IMR-90 (cell line): ENCODE results near the gene CDC42EP5. TPM values are rescaled to one million over a fixed set of nuclear protein-coding genes. Genes with fewer than 3 reads are reported as not detected.

Source experiments
- ATAC-seq: fragments of 200-7000 bp; cut with Tn5 transposase; 2 replicates; pipeline ENCODE4 v1.9.1; 2020; ENCODE audit warnings: low read depth, mild to moderate bottlenecking, moderate library complexity
- BruUV-seq: library from RNA; stranded (reverse); fragments of 400-500 nt; replicated peaks from 2 replicates; lab custom pipeline; 2021; lab: Mats Ljungman, UMichigan
- CTCF ChIA-PET: fragments of 300-600 bp; formaldehyde crosslinking; extraction: SDS; loops from one replicate; lab custom pipeline; 2021; ENCODE audit warnings: antibody characterized with exemption; lab: Yijun Ruan, JAX
- POLR2A ChIA-PET: fragments of 300-600 bp; sonication (Branson Sonifier 250); formaldehyde crosslinking; loops from one replicate; lab custom pipeline; 2022; ENCODE audit warnings: antibody characterized with exemption; ENCODE audit not compliant: unreplicated experiment; lab: Charles Lee
- DNase-seq: peaks from one replicate; pipeline ENCODE4 v3.0.0; 2013
- H2AFZ ChIP-seq: replicated peaks from 2 replicates; pipeline ENCODE3; 2013; ENCODE audit warnings: low read length, mild to moderate bottlenecking; ENCODE audit not compliant: poor library complexity
- H2AK5ac ChIP-seq: 2 replicates; pipeline ENCODE4 v1.6.1; 2013; ENCODE audit warnings: low read depth, low read length, inconsistent platforms
- H2AK9ac ChIP-seq: replicated peaks from 2 replicates; pipeline ENCODE3; 2013; ENCODE audit warnings: mild to moderate bottlenecking, low read depth, low read length, moderate library complexity; ENCODE audit not compliant: poor library complexity
- H2BK120ac ChIP-seq: 2 replicates; pipeline ENCODE4 v1.6.1; 2013; ENCODE audit warnings: low read depth, low read length, inconsistent platforms
- H2BK15ac ChIP-seq: 3 replicates; pipeline ENCODE4 v1.6.1; 2013; ENCODE audit warnings: low read depth, low read length, inconsistent platforms
- H2BK20ac ChIP-seq: 2 replicates; pipeline ENCODE4 v1.6.1; 2013; ENCODE audit warnings: low read depth, mild to moderate bottlenecking, inconsistent platforms, low read length, moderate library complexity
- H2BK5ac ChIP-seq: 2 replicates; pipeline ENCODE4 v1.6.1; 2013; ENCODE audit warnings: mild to moderate bottlenecking, low read depth, low read length, inconsistent platforms; ENCODE audit not compliant: poor library complexity, severe bottlenecking
- H3K14ac ChIP-seq: replicated peaks from 2 replicates; pipeline ENCODE4 v1.6.1; 2013; ENCODE audit warnings: low read depth, low read length, inconsistent platforms
- H3K18ac ChIP-seq: 2 replicates; pipeline ENCODE4 v1.6.1; 2013; ENCODE audit warnings: low read depth, low read length, control low read depth
- H3K23ac ChIP-seq: 2 replicates; pipeline ENCODE4 v1.6.1; 2013; ENCODE audit warnings: low read depth, low read length, inconsistent platforms
- H3K27ac ChIP-seq: 2 replicates; pipeline ENCODE4 v1.5.1; 2013; ENCODE audit warnings: mild to moderate bottlenecking, control low read depth, low read length; ENCODE audit not compliant: insufficient read depth
- H3K27me3 ChIP-seq: 2 replicates; pipeline ENCODE4 v1.6.1; 2013; ENCODE audit warnings: low read length; ENCODE audit not compliant: control insufficient read depth, insufficient read depth
- H3K36me3 ChIP-seq: 2 replicates; pipeline ENCODE4 v1.6.1; 2013; ENCODE audit warnings: low read length, mixed read lengths; ENCODE audit not compliant: control insufficient read depth, insufficient read depth
- H3K4ac ChIP-seq: 2 replicates; pipeline ENCODE4 v1.6.1; 2013; ENCODE audit warnings: low read depth, low read length, inconsistent platforms
- H3K4me1 ChIP-seq: 2 replicates; pipeline ENCODE4 v1.6.1; 2013; ENCODE audit warnings: low read length, mixed read lengths; ENCODE audit not compliant: control insufficient read depth, insufficient read depth
- H3K4me2 ChIP-seq: 2 replicates; pipeline ENCODE4 v1.6.1; 2013; ENCODE audit warnings: low read depth, mild to moderate bottlenecking, control low read depth, low read length, moderate library complexity
- H3K4me3 ChIP-seq: 2 replicates; pipeline ENCODE4 v1.5.1; 2013; ENCODE audit warnings: low read depth, mild to moderate bottlenecking, control low read depth, low read length, moderate library complexity; ENCODE audit not compliant: insufficient read depth
- H3K56ac ChIP-seq: 2 replicates; pipeline ENCODE4 v1.6.1; 2013; ENCODE audit warnings: low read length, inconsistent platforms; ENCODE audit not compliant: insufficient read depth; ENCODE audit errors: extremely low read depth
- H3K79me1 ChIP-seq, 2 experiments: 2 replicates each; pipeline ENCODE4 v1.6.1; 2013; ENCODE audit warnings: low read length in 2 of 2, inconsistent platforms in 1 of 2, low read depth in 1 of 2
- H3K9ac ChIP-seq: 2 replicates; pipeline ENCODE4 v1.6.1; 2013; ENCODE audit warnings: low read depth, low read length, control low read depth
- H3K9me1 ChIP-seq: 2 replicates; pipeline ENCODE4 v1.6.1; 2013; ENCODE audit warnings: low read length, inconsistent platforms; ENCODE audit not compliant: insufficient read depth
- H3K9me3 ChIP-seq: 2 replicates; pipeline ENCODE4 v1.6.1; 2013; ENCODE audit warnings: low read length; ENCODE audit not compliant: control insufficient read depth, insufficient read depth
- H4K20me1 ChIP-seq: 2 replicates; pipeline ENCODE4 v1.6.1; 2013; ENCODE audit warnings: low read length, inconsistent platforms; ENCODE audit not compliant: insufficient read depth
- H4K5ac ChIP-seq: 2 replicates; pipeline ENCODE4 v1.6.1; 2013; ENCODE audit warnings: mild to moderate bottlenecking, low read depth, low read length, control low read depth
- H4K8ac ChIP-seq, 2 experiments: 2 replicates each; pipeline ENCODE4 v1.6.1; 2013; ENCODE audit warnings: low read depth in 2 of 2, low read length in 2 of 2, control low read depth in 1 of 2, inconsistent platforms in 1 of 2
- H4K91ac ChIP-seq: 2 replicates; pipeline ENCODE4 v1.6.1; 2013; ENCODE audit warnings: low read depth, low read length, inconsistent platforms; ENCODE audit not compliant: insufficient read depth
- CEBPB ChIP-seq: IDR thresholded peaks from 2 replicates; pipeline ENCODE4 v1.6.1; 2012; ENCODE audit warnings: low read depth, low read length, improper control_type of control experiment
- MAZ ChIP-seq: IDR thresholded peaks from 2 replicates; pipeline ENCODE4 v1.6.1; 2012; ENCODE audit warnings: low read depth, mild to moderate bottlenecking, low read length, improper control_type of control experiment, moderate library complexity, borderline replicate concordance
- MXI1 ChIP-seq: IDR thresholded peaks from 2 replicates; pipeline ENCODE4 v1.6.1; 2012; ENCODE audit warnings: low read depth, mild to moderate bottlenecking, low read length, moderate library complexity, borderline replicate concordance
- RCOR1 ChIP-seq: IDR thresholded peaks from 2 replicates; pipeline ENCODE4 v1.6.1; 2012; ENCODE audit warnings: mild to moderate bottlenecking, low read length, improper control_type of control experiment; ENCODE audit not compliant: insufficient replicate concordance
- RFX5 ChIP-seq: IDR thresholded peaks from 2 replicates; pipeline ENCODE4 v1.8.0; 2012; ENCODE audit warnings: low read depth, mild to moderate bottlenecking, low read length, moderate library complexity
- WGBS, 2 experiments: methylation state at CpG; one replicate each; pipeline versions ENCODE4 v1.1.5 to v1.1.7; 2013; ENCODE audit warnings: missing lambda C conversion rate in 2 of 2; ENCODE audit not compliant: insufficient read length in 1 of 2; ENCODE audit errors: extremely low coverage in 2 of 2; 5-methylcytosine and 5-hydroxymethylcytosine counted together
- dilution Hi-C: fragments of 300-500 bp; cut with HindIII; formaldehyde crosslinking; loops from one replicate; pipeline ENCODE4 v1.14.3; 2018; ENCODE audit warnings: low sequenced_read_pairs; ENCODE audit not compliant: unreplicated experiment
- in situ Hi-C: fragments of 300-500 bp; cut with MboI; formaldehyde crosslinking; loops from 3 replicates; pipeline ENCODE4 v1.14.3; 2019; ENCODE audit warnings: low sequenced_read_pairs, inconsistent platforms, mixed read lengths
- intact Hi-C: fragments of 100-400 bp; cut with micrococcal nuclease; formaldehyde crosslinking; loops from 2 replicates; pipeline ENCODE4 v1.10.0; 2022
- polyA plus RNA-seq, 3 experiments: library from polyadenylated mRNA; depleted of rRNA; stranded (reverse); fragments of >200 nt; gene quantifications; 2 replicates each; pipeline ENCODE4 v1.2.3, GENCODE V29; 2012; ENCODE audit warnings: low replicate concordance in 1 of 3
- total RNA-seq: library from RNA; depleted of rRNA; stranded (reverse); fragments of >200 nt; gene quantifications from 2 replicates; pipeline ENCODE4 v1.2.3, GENCODE V29; 2012
- TF ChIP-seq, protein P1 (sequence below): fragments of 150-350 bp; IDR thresholded peaks from 2 replicates; pipeline ENCODE4 v1.6.1; 2016; ENCODE audit warnings: low read depth, mild to moderate bottlenecking, low read length, moderate library complexity, borderline replicate concordance

The CDC42EP5 gene
- total and polyA plus RNA-seq, 2 of the 4 experiments (the other 2 are of a cell fraction), result 7.2 to 25.3 TPM

DNA sequence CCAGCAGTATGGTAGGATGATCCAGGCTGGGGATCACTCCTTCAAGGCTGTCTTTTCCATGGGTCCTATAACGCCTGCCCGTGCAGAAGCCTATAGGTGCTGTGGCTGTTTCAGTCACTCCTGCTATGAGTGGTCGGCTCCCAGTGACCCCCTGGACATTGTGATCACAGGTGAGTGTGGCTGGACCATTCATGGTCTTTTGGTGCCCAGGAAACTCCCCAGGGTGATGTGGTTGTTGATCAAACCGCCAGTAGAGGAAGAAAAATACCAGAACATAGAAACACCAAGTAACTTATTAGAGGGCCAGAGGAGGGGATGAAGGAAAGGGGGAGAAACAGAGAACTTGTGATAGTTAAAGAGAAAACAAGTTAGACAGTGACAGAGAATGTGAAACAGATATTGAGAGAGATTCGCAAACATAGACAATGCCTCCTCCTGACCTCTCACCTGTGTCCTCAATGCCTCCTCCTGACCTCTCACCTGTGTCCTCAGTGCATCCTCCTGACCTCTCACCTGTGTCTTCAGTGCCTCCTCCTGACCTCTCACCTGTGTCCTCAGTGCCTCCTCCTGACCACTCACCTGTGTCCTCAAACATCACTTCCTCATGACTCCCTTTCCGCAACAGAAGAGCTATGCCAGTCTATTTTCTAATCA lies 48.9 kb upstream of the CDC42EP5 start:
- TF ChIP-seq RFX5 (no peak), MAZ (no peak), CEBPB (no peak), MXI1 (no peak), RCOR1 (no peak)
- TF ChIP-seq, protein P1, sequence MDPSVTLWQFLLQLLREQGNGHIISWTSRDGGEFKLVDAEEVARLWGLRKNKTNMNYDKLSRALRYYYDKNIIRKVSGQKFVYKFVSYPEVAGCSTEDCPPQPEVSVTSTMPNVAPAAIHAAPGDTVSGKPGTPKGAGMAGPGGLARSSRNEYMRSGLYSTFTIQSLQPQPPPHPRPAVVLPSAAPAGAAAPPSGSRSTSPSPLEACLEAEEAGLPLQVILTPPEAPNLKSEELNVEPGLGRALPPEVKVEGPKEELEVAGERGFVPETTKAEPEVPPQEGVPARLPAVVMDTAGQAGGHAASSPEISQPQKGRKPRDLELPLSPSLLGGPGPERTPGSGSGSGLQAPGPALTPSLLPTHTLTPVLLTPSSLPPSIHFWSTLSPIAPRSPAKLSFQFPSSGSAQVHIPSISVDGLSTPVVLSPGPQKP, result no peak
- in situ Hi-C loops (no loop called here), intact Hi-C loops (no loop called here), dilution Hi-C loops (no loop called here)
- H2BK15ac ChIP-seq, result no peak overlapping the region
- CTCF ChIA-PET, result no interaction called here
- H3K27ac ChIP-seq, result no peak overlapping the region
- no peak for DNase-seq
- no peak overlapping the region for H3K18ac ChIP-seq
- H3K56ac ChIP-seq, result no peak overlapping the region
- H2AFZ ChIP-seq, result no peak overlapping the region
- H3K9me1 ChIP-seq, result no peaks in the 10 kb centered on the region
- BruUV-seq, result no TSS peak
- H3K14ac ChIP-seq, result no peak overlapping the region
- no peak overlapping the region for H2AK9ac ChIP-seq
- no peak overlapping the region for H3K4ac ChIP-seq
- H3K79me1 ChIP-seq, result no peaks in the 10 kb centered on the region
- H3K4me3 ChIP-seq, result no peak overlapping the region
- no peak overlapping the region for H2BK20ac ChIP-seq
- H3K9me3 ChIP-seq, result peaks cover 16% of the 10 kb centered on the region
- H2AK5ac ChIP-seq, result no peak overlapping the region
- no peak overlapping the region for H2BK120ac ChIP-seq
- H4K5ac ChIP-seq, result no peak overlapping the region
- H3K23ac ChIP-seq, result no peak overlapping the region
- no peak overlapping the region for H2BK5ac ChIP-seq
- no peak for ATAC-seq
- no peak overlapping the region for H4K91ac ChIP-seq
- H3K9ac ChIP-seq, result no peak overlapping the region
- H4K8ac ChIP-seq, result no peak overlapping the region
- 83% methylated on average over 1 of the region's 6 CpGs; no CpG with 5 or more reads in 1 of the 2 experiments for WGBS, 2 experiments
- no peaks in the 10 kb centered on the region for H3K27me3 ChIP-seq
- H3K4me1 ChIP-seq, result no peaks in the 10 kb centered on the region
- no peak overlapping the region for H3K4me2 ChIP-seq
- no peaks in the 10 kb centered on the region for H3K36me3 ChIP-seq
- POLR2A ChIA-PET, result no interaction called here
- no peaks in the 10 kb centered on the region for H4K20me1 ChIP-seq
